Activated T-helper 1 cell treated with Interleukin-2 at 50 U/mL for 16 hours (primary cell): Measurements from ENCODE around the gene ZNHIT2.

Experiments used
- DNase-seq: peaks from one replicate; pipeline ENCODE4 v3.0.0-alpha.2; 2020; ENCODE audit warnings: low read depth

ZNHIT2 gene

GRCh38 chr11:65103476-65103875, 14.0 kb downstream of the ZNHIT2 start:
- no peak for DNase-seq

GRCh38 chr11:65102142-65103095, 15.1 kb downstream of the ZNHIT2 start:
- DNase-seq = no peak

- no peak for DNase-seq
Observed at GRCh38 chr11:65100674-65101350, 16.7 kb downstream of the ZNHIT2 start.

- no peak for DNase-seq
Observed at GRCh38 chr11:65096926-65097325, 20.6 kb downstream of the ZNHIT2 start.

- peak; percentile 74 for DNase-seq
Observed at GRCh38 chr11:65095974-65096806, 21.3 kb downstream of the ZNHIT2 start, which contains the start of gene VPS51. TSS of gene VPS51 (plus strand) at chr11:65096214. CDS start at chr11:65096251, 37 bp downstream.

GRCh38 chr11:65095427-65095826, 22.1 kb downstream of the ZNHIT2 start:
- no peak for DNase-seq

- no peak for DNase-seq
Observed at GRCh38 chr11:65090628-65091027, 26.9 kb downstream of the ZNHIT2 start.

- no peak for DNase-seq
Observed at GRCh38 chr11:65089621-65090020, 27.9 kb downstream of the ZNHIT2 start.

GRCh38 chr11:65087827-65088226, 29.7 kb downstream of the ZNHIT2 start:
- no peak for DNase-seq

- no peak for DNase-seq
Observed at GRCh38 chr11:65087216-65087615, 30.3 kb downstream of the ZNHIT2 start.

- no peak for DNase-seq
Observed at GRCh38 chr11:65086809-65087208, 30.7 kb downstream of the ZNHIT2 start.

GRCh38 chr11:65085446-65085845, 32.1 kb downstream of the ZNHIT2 start:
- DNase-seq = no peak

- no peak for DNase-seq
Observed at GRCh38 chr11:65084598-65085375, 32.7 kb downstream of the ZNHIT2 start.

- DNase-seq = peak; percentile 95
Observed at GRCh38 chr11:65083834-65084597, 33.5 kb downstream of the ZNHIT2 start, which contains the start of the genes CDCA5 and ZFPL1. TSS of gene CDCA5 (minus strand) at chr11:65084040. CDS start at chr11:65083978, 62 bp downstream. TSS of gene ZFPL1 (plus strand) at chr11:65084222. CDS start at chr11:65084699, 477 bp downstream.

- DNase-seq = no peak
Observed at GRCh38 chr11:65083134-65083833, 34.2 kb downstream of the ZNHIT2 start.

GRCh38 chr11:65078786-65079342, 38.6 kb downstream of the ZNHIT2 start:
- DNase-seq = no peak

- peak; percentile 57 for DNase-seq
Observed at GRCh38 chr11:65078151-65078550, 39.4 kb downstream of the ZNHIT2 start.

GRCh38 chr11:65077451-65077850, 40.0 kb downstream of the ZNHIT2 start:
- no peak for DNase-seq

GRCh38 chr11:65072631-65072966, 44.9 kb downstream of the ZNHIT2 start:
- DNase-seq = no peak
